Endothelial cell (in vitro differentiated cells): Measurements from ENCODE around the gene GAK. TPM values are rescaled to one million over a fixed set of nuclear protein-coding genes. Genes with fewer than 3 reads are reported as not detected.

ENCODE experiments used
- DNase-seq: peaks from one replicate; pipeline ENCODE4 v3.0.0; 2021; ENCODE audit warnings: low spot score
- H3K27ac Mint-ChIP-seq: one replicate; pipeline ENCODE4 v1.8.0; 2021; ENCODE audit warnings: mixed read lengths, inconsistent platforms; ENCODE audit not compliant: unreplicated experiment
- H3K27me3 Mint-ChIP-seq: one replicate; pipeline ENCODE4 v1.8.0; 2021; ENCODE audit warnings: mild to moderate bottlenecking, moderate library complexity, mixed read lengths, inconsistent platforms; ENCODE audit not compliant: unreplicated experiment
- H3K36me3 Mint-ChIP-seq: one replicate; pipeline ENCODE4 v1.8.0; 2021; ENCODE audit warnings: mild to moderate bottlenecking, low read depth, mixed read lengths, inconsistent platforms; ENCODE audit not compliant: unreplicated experiment
- H3K4me1 Mint-ChIP-seq: one replicate; pipeline ENCODE4 v1.8.0; 2021; ENCODE audit warnings: mild to moderate bottlenecking, mixed read lengths, inconsistent platforms; ENCODE audit not compliant: unreplicated experiment
- H3K4me3 Mint-ChIP-seq: one replicate; pipeline ENCODE4 v1.8.0; 2021; ENCODE audit warnings: mild to moderate bottlenecking, mixed read lengths, inconsistent platforms; ENCODE audit not compliant: unreplicated experiment
- H3K9me3 Mint-ChIP-seq: one replicate; pipeline ENCODE4 v1.8.0; 2021; ENCODE audit warnings: mixed read lengths, inconsistent platforms; ENCODE audit not compliant: unreplicated experiment
- total RNA-seq: library from RNA; stranded (reverse); fragmentation: NEBNext Ultra II Directional; extraction: Animal tissue kit (Norgen Biotek cat#: 25700); gene quantifications from one replicate; pipeline ENCODE4 v1.2.1, GENCODE V29; 2021; ENCODE audit not compliant: unreplicated experiment
- TF ChIP-seq, protein P1 (sequence below): fragments of 200-600 bp; sonication (generic); IDR thresholded peaks from one replicate; pipeline ENCODE4 v1.5.0; 2021; ENCODE audit warnings: antibody characterized with exemption; ENCODE audit not compliant: unreplicated experiment

Gene GAK
- total RNA-seq, 1 donor from 2014 or later: 112 TPM

DNA sequence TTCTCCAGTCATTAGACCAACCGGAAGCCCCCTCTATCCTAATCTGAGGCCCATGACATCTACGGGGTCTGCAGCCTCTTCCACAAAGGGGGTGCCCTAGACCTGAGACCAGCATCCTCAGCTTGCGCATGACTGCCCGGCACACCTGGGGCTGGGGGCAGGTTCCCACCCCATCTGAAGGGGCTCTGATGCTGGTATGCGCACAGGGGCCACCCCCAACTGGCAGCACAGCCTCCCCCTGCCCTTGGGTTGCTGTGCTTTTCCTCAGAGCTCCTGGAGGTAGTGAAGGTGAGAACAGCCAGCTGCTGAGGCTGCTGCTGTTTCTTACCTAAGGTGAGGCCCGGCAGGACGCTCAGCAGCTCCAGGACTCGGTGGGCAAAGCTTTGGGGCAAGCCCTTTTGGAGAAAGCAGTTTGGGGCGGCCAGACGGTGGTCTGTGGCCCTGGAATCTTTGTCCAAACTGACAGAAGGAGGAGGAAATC is 87.3 kb downstream of the GAK start:
- peaks cover 14% of the 10 kb centered on the region for H3K36me3 Mint-ChIP-seq
- no peaks in the 10 kb centered on the region for H3K9me3 Mint-ChIP-seq
- peaks cover 8% of the 10 kb centered on the region for H3K27me3 Mint-ChIP-seq
- no peak for DNase-seq
- H3K27ac Mint-ChIP-seq: no peak overlapping the region
- H3K4me3 Mint-ChIP-seq: no peak overlapping the region
- peaks cover 3% of the 10 kb centered on the region for H3K4me1 Mint-ChIP-seq
- TF ChIP-seq, protein P1, sequence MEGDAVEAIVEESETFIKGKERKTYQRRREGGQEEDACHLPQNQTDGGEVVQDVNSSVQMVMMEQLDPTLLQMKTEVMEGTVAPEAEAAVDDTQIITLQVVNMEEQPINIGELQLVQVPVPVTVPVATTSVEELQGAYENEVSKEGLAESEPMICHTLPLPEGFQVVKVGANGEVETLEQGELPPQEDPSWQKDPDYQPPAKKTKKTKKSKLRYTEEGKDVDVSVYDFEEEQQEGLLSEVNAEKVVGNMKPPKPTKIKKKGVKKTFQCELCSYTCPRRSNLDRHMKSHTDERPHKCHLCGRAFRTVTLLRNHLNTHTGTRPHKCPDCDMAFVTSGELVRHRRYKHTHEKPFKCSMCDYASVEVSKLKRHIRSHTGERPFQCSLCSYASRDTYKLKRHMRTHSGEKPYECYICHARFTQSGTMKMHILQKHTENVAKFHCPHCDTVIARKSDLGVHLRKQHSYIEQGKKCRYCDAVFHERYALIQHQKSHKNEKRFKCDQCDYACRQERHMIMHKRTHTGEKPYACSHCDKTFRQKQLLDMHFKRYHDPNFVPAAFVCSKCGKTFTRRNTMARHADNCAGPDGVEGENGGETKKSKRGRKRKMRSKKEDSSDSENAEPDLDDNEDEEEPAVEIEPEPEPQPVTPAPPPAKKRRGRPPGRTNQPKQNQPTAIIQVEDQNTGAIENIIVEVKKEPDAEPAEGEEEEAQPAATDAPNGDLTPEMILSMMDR: no peak

DNA sequence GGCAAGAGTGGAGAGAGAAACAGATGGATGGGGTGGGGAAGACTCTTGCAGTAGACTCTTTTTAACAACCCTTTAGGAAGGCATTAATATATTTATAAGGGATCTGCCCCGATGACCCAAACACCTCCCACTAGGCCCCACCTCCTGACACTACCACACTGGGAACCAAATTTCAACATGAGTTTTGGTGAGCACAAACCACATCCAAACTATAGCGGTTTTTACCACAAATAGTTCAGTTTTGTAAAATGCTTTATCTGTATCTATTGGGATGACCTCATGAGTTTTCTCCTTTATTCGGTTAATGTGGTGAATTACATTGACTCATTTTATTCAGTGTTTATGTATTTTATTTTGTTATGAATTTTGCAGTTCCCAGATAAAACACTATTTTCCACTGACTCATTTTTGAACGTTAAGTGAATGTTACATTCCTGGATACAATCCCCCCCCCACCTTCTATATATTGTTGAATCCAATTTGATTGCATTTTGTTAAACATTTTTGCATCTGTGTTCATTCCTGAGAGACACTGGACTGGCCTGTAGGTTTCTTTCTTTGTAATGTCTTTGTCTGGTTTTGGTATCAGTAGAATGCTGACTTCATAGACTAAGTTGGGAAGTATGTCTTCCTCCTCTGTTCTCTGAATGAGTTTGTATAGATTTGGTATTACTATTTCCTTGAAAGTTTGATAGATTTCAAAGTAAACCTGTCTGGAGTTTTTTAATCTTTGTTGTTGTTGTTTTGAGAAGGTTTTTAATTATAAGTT is 92.3 kb downstream of the GAK start:
- Mint-ChIP-seq H3K4me3 (no peak overlapping the region), H3K27me3 (peaks cover 4% of the 10 kb centered on the region), H3K9me3 (no peaks in the 10 kb centered on the region), H3K27ac (no peak overlapping the region), H3K36me3 (peaks cover 8% of the 10 kb centered on the region), H3K4me1 (peaks cover 3% of the 10 kb centered on the region)
- no peak for DNase-seq
- TF ChIP-seq, protein P1: no peak

DNA sequence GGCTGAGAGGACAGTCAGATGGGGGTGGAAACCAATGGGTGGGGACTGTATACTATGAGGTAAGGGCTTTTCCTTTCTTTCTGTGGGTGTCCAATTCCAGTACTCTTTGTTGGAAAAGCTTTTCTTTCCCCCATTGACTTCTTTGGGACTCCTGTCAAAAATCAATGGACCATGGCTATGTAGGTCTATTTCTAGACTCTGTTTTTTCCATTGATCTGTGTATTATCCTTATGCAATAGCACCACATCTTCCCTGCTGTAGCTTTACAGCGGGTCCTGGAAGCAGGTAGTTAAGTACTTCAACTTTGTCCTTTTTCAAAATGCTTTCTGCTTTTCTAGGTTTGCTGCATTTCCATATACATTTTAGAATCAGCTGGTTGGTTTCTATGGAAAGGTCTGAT is 94.3 kb downstream of the GAK start:
- H3K27ac Mint-ChIP-seq: no peak overlapping the region
- no peaks in the 10 kb centered on the region for H3K9me3 Mint-ChIP-seq
- DNase-seq: no peak
- H3K4me3 Mint-ChIP-seq: no peak overlapping the region
- H3K4me1 Mint-ChIP-seq: no peaks in the 10 kb centered on the region
- peaks cover 3% of the 10 kb centered on the region for H3K36me3 Mint-ChIP-seq
- H3K27me3 Mint-ChIP-seq: peaks cover 6% of the 10 kb centered on the region
- TF ChIP-seq, protein P1: no peak

DNA sequence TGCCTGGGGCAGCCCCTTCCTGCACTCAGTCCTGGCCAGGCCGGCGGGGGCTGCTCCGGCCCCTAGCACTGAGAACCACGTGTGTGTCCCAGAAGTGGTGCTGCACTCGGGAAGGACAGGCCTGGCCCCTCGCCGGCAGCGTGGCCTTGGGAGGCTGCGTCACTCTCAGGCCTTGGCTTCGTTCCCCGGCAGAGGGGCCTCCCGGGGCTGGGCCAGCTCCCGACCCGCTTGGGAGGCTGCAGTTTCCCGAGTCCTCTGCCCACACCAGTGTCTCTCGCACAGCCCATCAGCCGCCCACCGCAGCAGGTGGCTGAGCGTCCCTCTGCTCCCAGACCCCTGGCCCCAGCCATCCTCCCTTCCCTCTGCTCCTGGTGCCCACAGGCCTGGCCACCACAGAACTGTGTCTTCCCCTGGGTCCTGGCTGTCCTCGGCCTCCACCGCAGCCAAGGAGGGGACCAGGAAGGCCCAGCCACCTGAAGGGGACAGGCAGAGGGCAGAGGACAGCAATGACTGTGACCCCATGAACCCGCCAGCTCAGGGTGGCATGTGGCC is 95.3 kb downstream of the GAK start:
- H3K27ac Mint-ChIP-seq: no peak overlapping the region
- TF ChIP-seq, protein P1: no peak
- H3K36me3 Mint-ChIP-seq: no peaks in the 10 kb centered on the region
- DNase-seq: no peak
- no peaks in the 10 kb centered on the region for H3K9me3 Mint-ChIP-seq
- H3K4me3 Mint-ChIP-seq: no peak overlapping the region
- peaks cover 6% of the 10 kb centered on the region for H3K27me3 Mint-ChIP-seq
- no peaks in the 10 kb centered on the region for H3K4me1 Mint-ChIP-seq

DNA sequence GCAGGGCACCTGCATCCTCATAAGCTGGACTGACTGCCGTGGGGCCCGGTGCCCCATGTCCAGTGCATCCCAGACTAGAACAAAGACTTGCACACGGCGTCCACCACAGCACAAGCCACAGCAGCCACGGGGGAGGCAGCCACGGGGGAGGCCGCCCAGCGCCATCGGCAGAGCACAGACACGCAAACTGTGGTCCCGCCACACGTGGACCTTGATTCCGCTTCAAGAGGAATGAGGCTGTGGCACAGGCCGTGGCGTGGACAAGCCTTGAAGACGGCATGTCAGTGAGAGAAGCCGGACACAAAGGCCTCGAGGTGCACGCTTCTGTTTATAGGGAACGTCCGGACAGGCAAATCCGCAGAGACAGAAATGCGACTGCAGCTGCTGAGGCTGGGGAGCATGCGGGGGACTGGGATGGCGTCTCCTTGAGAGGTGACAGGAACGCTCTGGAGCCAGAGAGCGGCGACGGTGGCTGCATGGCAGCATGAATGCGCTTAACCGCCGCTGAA is 96.1 kb downstream of the GAK start:
- Mint-ChIP-seq H3K27ac (no peak overlapping the region), H3K36me3 (no peaks in the 10 kb centered on the region), H3K9me3 (no peaks in the 10 kb centered on the region), H3K4me3 (no peak overlapping the region), H3K4me1 (no peaks in the 10 kb centered on the region), H3K27me3 (peaks cover 6% of the 10 kb centered on the region)
- TF ChIP-seq, protein P1: no peak
- DNase-seq: no peak
